ENCODE results near the gene BAZ2B.
"Not testable (repeated sequence)": the region's sequence is repeated elsewhere in the genome, so short reads cannot be mapped to it uniquely, and the experiment has no call there.

Gene BAZ2B

GRCh38 chr2:159557437-159558034, 58.8 kb downstream of the BAZ2B start:
- no peaks in the 10 kb centered on the region for H3K27me3 Mint-ChIP-seq
- peaks cover 2% of the 10 kb centered on the region for H3K36me3 Mint-ChIP-seq (ENCODE audit: insufficient read depth)
- no peak for ATAC-seq (replicated peaks; ENCODE audit: extremely low read depth, poor library complexity, severe bottlenecking)
- H3K4me3 Mint-ChIP-seq = no peak overlapping the region
- no peaks in the 10 kb centered on the region for H3K4me1 Mint-ChIP-seq
- H3K27ac Mint-ChIP-seq (ENCODE audit: low read depth) = no peak overlapping the region
- DNase-seq (ENCODE audit: low spot score in 2 of 2) = no peak
- no peaks in the 10 kb centered on the region for H3K9me3 Mint-ChIP-seq

DNA sequence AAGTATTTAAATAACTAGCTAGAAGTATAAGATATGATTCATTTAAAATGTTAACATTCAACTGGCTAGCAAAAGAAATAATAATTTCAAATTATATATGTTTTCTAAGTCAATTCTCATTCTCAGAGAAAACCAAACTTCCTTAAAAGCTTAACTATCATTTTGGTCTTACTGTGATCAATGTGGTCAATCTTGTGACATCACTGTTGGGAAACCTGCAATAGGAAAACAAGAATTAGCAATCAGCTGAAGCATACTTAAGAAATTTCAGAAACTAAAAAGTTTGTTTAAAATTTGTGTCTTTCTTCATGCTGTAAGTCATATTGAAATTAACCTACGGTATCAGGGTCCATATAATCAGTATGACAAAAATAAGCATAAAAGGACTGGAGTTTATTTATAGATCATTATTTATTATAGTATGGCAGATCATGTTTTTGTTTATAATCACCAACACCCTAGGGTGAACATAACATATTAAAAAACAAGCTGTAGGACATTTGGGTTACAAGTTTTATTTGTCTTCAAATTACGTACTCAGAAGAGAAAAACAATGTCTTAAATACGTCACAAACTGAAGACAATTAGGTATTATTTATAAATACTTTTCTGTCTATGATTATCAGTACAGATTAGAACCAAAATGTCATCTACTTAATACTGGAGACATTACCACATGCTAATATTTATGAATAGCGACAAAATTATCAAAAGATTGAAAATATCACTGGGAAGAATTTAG, 60.5 kb downstream of the BAZ2B start:
- no peaks in the 10 kb centered on the region for H3K9me3 Mint-ChIP-seq
- no peak for DNase-seq (ENCODE audit: low spot score in 2 of 2)
- H3K4me3 Mint-ChIP-seq = no peak overlapping the region
- H3K4me1 Mint-ChIP-seq = no peaks in the 10 kb centered on the region
- no peak overlapping the region for H3K27ac Mint-ChIP-seq (ENCODE audit: low read depth)
- H3K27me3 Mint-ChIP-seq = no peaks in the 10 kb centered on the region
- no peak for ATAC-seq (replicated peaks; ENCODE audit: extremely low read depth, poor library complexity, severe bottlenecking)
- peaks cover 2% of the 10 kb centered on the region for H3K36me3 Mint-ChIP-seq (ENCODE audit: insufficient read depth)

- Mint-ChIP-seq H3K4me1 (no peaks in the 10 kb centered on the region), H3K36me3 (ENCODE audit: insufficient read depth) (peaks cover 2% of the 10 kb centered on the region), H3K4me3 (no peak overlapping the region), H3K27me3 (no peaks in the 10 kb centered on the region), H3K27ac (ENCODE audit: low read depth) (no peak overlapping the region), H3K9me3 (no peaks in the 10 kb centered on the region)
- DNase-seq (ENCODE audit: low spot score in 2 of 2) (no peak), ATAC-seq (replicated peaks; ENCODE audit: extremely low read depth, poor library complexity, severe bottlenecking) (no peak)
Measured at GRCh38 chr2:159553727-159554126, 62.6 kb downstream of the BAZ2B start.

DNA sequence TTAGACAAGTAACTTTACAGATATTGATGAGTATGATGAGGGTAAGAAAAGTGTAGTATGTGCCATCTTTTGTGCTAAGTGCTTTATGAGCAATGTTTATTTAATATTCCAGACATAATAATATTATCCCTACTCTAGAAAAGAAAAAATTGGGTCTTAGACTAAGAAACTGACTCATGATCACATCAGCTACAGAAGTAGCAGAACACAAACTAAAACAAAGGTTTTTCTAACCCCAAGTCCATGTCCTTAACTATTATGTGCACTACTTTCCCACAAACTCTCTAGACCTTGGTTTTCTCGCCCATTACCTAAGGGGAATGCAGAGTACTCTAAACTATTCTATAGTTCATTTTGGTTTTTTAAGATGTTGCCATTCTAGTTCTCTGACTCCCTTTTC, 64.5 kb downstream of the BAZ2B start:
- Mint-ChIP-seq H3K27ac (ENCODE audit: low read depth) (no peak overlapping the region), H3K27me3 (no peaks in the 10 kb centered on the region), H3K36me3 (ENCODE audit: insufficient read depth) (no peaks in the 10 kb centered on the region), H3K4me1 (no peaks in the 10 kb centered on the region), H3K9me3 (no peaks in the 10 kb centered on the region), H3K4me3 (no peak overlapping the region)
- DNase-seq (ENCODE audit: low spot score in 2 of 2) (no peak), ATAC-seq (replicated peaks; ENCODE audit: extremely low read depth, poor library complexity, severe bottlenecking) (no peak)

DNA sequence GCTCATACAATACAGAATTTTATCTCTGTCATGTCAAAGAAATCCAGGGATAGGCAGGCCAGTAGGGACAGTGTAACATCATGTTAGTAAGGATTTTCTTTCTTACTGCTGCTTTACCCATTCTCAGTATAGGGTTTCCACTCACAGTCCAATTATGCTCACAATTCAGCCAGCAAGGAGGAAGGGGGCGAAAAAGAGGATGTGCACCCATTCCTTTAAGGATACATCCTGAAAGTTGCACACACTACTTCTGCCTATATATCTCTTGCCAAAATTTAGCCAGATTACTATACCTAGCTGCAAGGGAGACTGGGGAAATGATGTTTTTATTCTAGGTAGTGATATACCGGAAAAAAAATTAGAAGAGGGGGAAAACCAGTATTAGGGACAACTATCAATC, 66.1 kb downstream of the BAZ2B start:
- no peaks in the 10 kb centered on the region for H3K36me3 Mint-ChIP-seq (ENCODE audit: insufficient read depth)
- no peak for DNase-seq (ENCODE audit: low spot score in 2 of 2)
- H3K4me1 Mint-ChIP-seq = no peaks in the 10 kb centered on the region
- ATAC-seq (replicated peaks; ENCODE audit: extremely low read depth, poor library complexity, severe bottlenecking) = no peak
- no peak overlapping the region for H3K27ac Mint-ChIP-seq (ENCODE audit: low read depth)
- no peak overlapping the region for H3K4me3 Mint-ChIP-seq
- H3K27me3 Mint-ChIP-seq = no peaks in the 10 kb centered on the region
- H3K9me3 Mint-ChIP-seq = no peaks in the 10 kb centered on the region

DNA sequence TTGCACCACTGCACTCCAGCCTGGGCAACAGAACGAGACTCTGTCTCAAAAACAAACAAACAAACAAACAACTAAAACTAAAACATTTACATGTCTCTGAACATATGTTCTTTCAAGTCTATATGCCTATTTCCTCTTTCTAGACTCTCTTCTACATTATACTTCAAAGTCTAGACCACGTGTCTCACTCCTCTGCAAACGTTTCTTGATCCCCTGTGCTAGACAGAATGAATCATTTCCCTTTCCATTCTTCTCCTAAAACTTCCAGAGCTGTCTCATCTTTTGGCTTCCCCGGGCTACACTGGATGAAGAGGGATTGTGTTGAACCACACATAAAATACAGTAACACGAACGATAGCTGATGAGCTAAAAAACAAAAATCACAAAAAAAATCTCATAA, 67.1 kb downstream of the BAZ2B start:
- peaks cover 1% of the 10 kb centered on the region for H3K27me3 Mint-ChIP-seq
- H3K4me3 Mint-ChIP-seq = no peak overlapping the region
- no peak overlapping the region for H3K27ac Mint-ChIP-seq (ENCODE audit: low read depth)
- no peaks in the 10 kb centered on the region for H3K9me3 Mint-ChIP-seq
- no peaks in the 10 kb centered on the region for H3K36me3 Mint-ChIP-seq (ENCODE audit: insufficient read depth)
- no peaks in the 10 kb centered on the region for H3K4me1 Mint-ChIP-seq
- DNase-seq (ENCODE audit: low spot score in 2 of 2) (no peak), ATAC-seq (replicated peaks; ENCODE audit: extremely low read depth, poor library complexity, severe bottlenecking) (no peak)

GRCh38 chr2:159546716-159547430, 69.5 kb downstream of the BAZ2B start:
- ATAC-seq (replicated peaks; ENCODE audit: extremely low read depth, poor library complexity, severe bottlenecking) (no peak), DNase-seq (ENCODE audit: low spot score in 2 of 2) (no peak)
- no peaks in the 10 kb centered on the region for H3K36me3 Mint-ChIP-seq (ENCODE audit: insufficient read depth)
- H3K4me3 Mint-ChIP-seq = no peak overlapping the region
- H3K4me1 Mint-ChIP-seq = no peaks in the 10 kb centered on the region
- peaks cover 8% of the 10 kb centered on the region for H3K27me3 Mint-ChIP-seq
- peaks cover 3% of the 10 kb centered on the region for H3K9me3 Mint-ChIP-seq
- no peak overlapping the region for H3K27ac Mint-ChIP-seq (ENCODE audit: low read depth)

GRCh38 chr2:159546039-159546438, 70.3 kb downstream of the BAZ2B start:
- Mint-ChIP-seq H3K9me3 (peaks cover 7% of the 10 kb centered on the region), H3K36me3 (ENCODE audit: insufficient read depth) (no peaks in the 10 kb centered on the region), H3K27ac (ENCODE audit: low read depth) (no peak overlapping the region), H3K4me1 (no peaks in the 10 kb centered on the region), H3K4me3 (no peak overlapping the region), H3K27me3 (peaks cover 8% of the 10 kb centered on the region)
- DNase-seq (ENCODE audit: low spot score in 2 of 2) (no peak), ATAC-seq (replicated peaks; ENCODE audit: extremely low read depth, poor library complexity, severe bottlenecking) (no peak)

- no peak overlapping the region for H3K4me3 Mint-ChIP-seq
- ATAC-seq (replicated peaks; ENCODE audit: extremely low read depth, poor library complexity, severe bottlenecking) (no peak), DNase-seq (ENCODE audit: low spot score in 2 of 2) (no peak)
- peaks cover 7% of the 10 kb centered on the region for H3K9me3 Mint-ChIP-seq
- no peak overlapping the region for H3K27ac Mint-ChIP-seq (ENCODE audit: low read depth)
- H3K36me3 Mint-ChIP-seq (ENCODE audit: insufficient read depth) = no peaks in the 10 kb centered on the region
- peaks cover 8% of the 10 kb centered on the region for H3K27me3 Mint-ChIP-seq
- H3K4me1 Mint-ChIP-seq = no peaks in the 10 kb centered on the region
Measured at GRCh38 chr2:159545085-159545484, 71.3 kb downstream of the BAZ2B start.

DNA sequence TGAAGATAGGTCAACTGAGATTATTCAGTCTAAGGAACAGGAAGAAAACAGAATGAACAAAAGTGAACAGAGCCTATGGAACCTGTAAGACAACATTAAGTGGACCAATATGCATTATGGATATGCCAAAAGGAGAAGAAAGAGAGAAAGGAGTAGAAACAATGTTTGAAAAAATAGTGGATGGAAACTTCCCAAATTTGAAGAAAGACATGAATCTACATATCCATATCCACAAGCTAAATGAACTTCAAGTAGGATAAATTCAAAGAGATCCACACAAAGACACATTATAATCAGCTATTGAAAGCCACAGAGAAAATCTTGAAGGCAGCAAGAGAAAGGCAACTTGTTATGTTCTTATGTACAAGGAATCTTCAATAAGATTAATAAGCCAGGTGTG, 74.2 kb downstream of the BAZ2B start:
- no peak for ATAC-seq (replicated peaks; ENCODE audit: extremely low read depth, poor library complexity, severe bottlenecking)
- Mint-ChIP-seq H3K9me3 (peaks cover 7% of the 10 kb centered on the region), H3K27me3 (peaks cover 8% of the 10 kb centered on the region), H3K27ac (ENCODE audit: low read depth) (no peak overlapping the region), H3K4me1 (no peaks in the 10 kb centered on the region), H3K4me3 (no peak overlapping the region), H3K36me3 (ENCODE audit: insufficient read depth) (no peaks in the 10 kb centered on the region)
- no peak for DNase-seq (ENCODE audit: low spot score in 2 of 2)

- Mint-ChIP-seq H3K36me3 (ENCODE audit: insufficient read depth) (no peaks in the 10 kb centered on the region), H3K4me1 (no peaks in the 10 kb centered on the region), H3K27ac (ENCODE audit: low read depth) (no peak overlapping the region), H3K27me3 (peaks cover 8% of the 10 kb centered on the region), H3K4me3 (no peak overlapping the region), H3K9me3 (peaks cover 7% of the 10 kb centered on the region)
- ATAC-seq (replicated peaks; ENCODE audit: extremely low read depth, poor library complexity, severe bottlenecking) = no peak
- DNase-seq (ENCODE audit: low spot score in 2 of 2) = no peak
Measured at GRCh38 chr2:159539701-159540100, 76.6 kb downstream of the BAZ2B start.

DNA sequence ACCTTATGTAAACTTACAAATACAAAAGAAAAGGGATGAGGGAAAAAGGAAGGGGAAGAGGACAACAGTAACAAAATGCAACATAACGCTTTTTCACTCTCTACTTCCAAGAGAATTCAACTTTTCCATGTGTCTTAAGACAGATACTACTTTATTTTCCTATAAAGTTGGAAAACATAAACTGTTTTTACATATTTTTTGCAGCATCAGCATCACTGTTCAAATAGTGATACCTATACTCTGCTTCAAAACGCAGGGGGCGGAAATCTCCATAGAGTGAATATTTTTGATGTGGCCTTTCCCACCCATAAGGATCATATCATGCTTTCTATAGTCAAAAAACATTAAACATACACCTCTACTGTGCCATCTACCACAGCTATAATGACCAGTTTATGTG, 77.5 kb downstream of the BAZ2B start:
- DNase-seq (ENCODE audit: low spot score in 2 of 2) (no peak), ATAC-seq (replicated peaks; ENCODE audit: extremely low read depth, poor library complexity, severe bottlenecking) (no peak)
- Mint-ChIP-seq H3K4me3 (no peak overlapping the region), H3K27ac (ENCODE audit: low read depth) (no peak overlapping the region), H3K27me3 (peaks cover 3% of the 10 kb centered on the region), H3K36me3 (ENCODE audit: insufficient read depth) (no peaks in the 10 kb centered on the region), H3K4me1 (no peaks in the 10 kb centered on the region), H3K9me3 (peaks cover 7% of the 10 kb centered on the region)

DNA sequence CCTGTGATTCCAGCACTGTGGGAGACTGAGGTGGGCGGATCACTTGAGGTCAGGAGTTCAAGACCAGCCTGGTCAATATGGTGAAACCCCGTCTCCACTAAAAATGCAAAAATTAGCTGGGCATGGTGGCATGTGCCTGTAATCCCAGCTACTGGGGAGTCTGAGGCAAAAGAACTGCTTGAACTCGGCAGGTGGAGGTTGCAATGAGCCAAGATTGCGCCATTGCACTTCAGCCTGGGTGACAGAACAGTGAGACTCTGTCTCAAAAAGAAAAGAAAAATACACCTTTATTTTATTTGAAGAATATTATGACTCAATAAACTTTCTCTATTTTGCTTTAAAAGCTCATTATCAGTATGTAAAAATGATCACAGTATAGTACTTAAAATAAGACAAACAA, 81.1 kb downstream of the BAZ2B start:
- not testable (repeated sequence) for ATAC-seq (replicated peaks; ENCODE audit: extremely low read depth, poor library complexity, severe bottlenecking); H3K4me1 Mint-ChIP-seq; DNase-seq (ENCODE audit: low spot score in 2 of 2); H3K4me3 Mint-ChIP-seq; H3K9me3 Mint-ChIP-seq; H3K27ac Mint-ChIP-seq (ENCODE audit: low read depth); H3K36me3 Mint-ChIP-seq (ENCODE audit: insufficient read depth); H3K27me3 Mint-ChIP-seq
